ENCODE results near the gene SGPL1.

The SGPL1 gene

DNA sequence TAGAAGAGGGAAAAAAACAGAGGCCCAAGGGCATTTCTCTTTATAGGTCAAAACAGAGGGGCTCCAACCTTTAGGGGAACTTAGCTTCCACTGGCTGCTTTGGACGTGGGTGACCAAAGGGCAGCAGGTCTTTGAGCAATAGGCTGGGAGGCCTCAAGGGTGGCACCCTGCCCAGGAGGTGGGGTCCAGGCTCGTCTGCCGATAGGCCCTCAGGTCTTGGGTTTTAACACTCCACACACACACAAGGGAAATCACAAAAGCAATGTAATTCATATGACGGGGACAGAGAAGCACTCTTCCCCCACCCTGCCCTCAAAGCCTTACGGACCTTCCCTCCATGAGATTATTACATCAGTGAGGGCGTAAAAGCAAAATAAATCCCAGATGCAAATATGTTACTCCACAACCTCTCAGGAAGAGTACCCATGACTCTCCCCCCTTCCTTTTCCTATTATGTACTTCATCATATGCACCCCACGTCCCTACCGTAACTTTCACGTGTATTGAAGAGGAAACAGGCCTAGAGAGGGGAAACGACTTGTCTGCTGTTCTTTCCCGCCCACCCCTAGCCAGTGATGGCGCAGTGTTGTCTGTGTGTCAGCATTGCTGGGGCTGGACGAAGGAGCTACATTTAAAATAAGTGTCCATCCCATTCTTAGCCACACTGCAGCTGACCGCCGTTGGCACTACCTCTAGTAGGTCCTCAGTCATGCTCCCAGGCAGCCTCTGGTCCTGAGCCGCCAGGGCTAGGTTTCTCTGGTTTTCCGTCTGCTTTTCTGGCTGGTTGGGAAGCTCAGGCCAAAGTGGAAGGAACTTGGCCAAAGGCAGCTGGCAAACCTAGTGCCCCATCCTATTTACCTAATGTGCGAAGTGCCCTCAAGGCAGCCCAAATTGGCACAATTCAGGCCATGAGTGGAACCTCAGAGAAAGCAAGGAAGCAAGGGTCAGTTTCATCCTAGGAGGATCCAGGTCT, 70.5 kb downstream of the SGPL1 start:
- no peak for DNase-seq (ENCODE audit: low read depth)

DNA sequence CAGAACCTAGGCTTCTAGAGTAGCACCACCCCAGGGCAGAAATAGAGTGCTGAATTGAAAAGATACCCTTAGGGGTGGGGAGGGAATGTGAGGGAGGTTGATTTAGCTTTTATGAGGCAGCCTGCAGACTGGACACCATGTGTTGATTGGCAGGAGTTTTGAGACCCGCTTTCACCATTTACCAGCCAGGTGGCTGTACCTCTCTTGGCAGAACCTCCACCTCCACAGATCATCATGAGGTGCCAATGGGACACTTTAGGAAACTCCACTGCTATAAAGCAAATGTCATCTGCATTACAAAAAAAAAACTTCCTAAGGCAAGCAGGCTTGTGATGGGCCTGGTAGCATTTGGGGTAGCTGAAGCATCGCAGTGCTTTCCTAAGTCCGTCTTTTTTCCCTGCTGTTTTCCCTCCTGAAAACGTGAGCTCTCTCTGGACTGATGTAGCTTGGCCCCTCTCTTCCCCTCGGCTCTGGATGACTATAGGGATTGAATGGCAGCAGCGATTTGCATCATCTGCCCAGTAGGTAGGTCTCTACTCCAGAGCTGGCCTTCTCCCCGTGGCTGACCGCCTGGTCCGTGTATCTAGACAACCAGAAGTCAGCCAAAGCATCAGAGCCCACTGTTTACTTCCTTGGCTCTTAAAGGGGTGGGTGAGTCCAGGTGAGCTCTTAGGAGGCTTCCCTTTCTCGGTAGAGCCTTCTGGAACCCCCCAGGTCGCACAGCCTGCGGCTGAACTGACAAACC, 71.3 kb downstream of the SGPL1 start:
- no peak for DNase-seq (ENCODE audit: low read depth)

GRCh38 chr10:70887804-70888800, 72.4 kb downstream of the SGPL1 start, which contains the start of gene PCBD1:
TSS of gene PCBD1 (minus strand) at chr10:70888565. CDS start at chr10:70888533, 32 bp downstream.
- peak; percentile 56 for DNase-seq (ENCODE audit: low read depth)

GRCh38 chr10:70889291-70889690, 73.5 kb downstream of the SGPL1 start:
- DNase-seq (ENCODE audit: low read depth), result no peak

- DNase-seq (ENCODE audit: low read depth), result no peak
These were observed 75.2 kb downstream of the SGPL1 start for GRCh38 chr10:70890917-70891431.

GRCh38 chr10:70891627-70892026, 75.9 kb downstream of the SGPL1 start:
- DNase-seq (ENCODE audit: low read depth), result no peak

- DNase-seq (ENCODE audit: low read depth), result no peak
These were observed 76.9 kb downstream of the SGPL1 start for GRCh38 chr10:70892631-70893030.

- DNase-seq (ENCODE audit: low read depth), result no peak
These were observed 77.7 kb downstream of the SGPL1 start for GRCh38 chr10:70893227-70894006.

- DNase-seq (ENCODE audit: low read depth), result no peak
These were observed 78.7 kb downstream of the SGPL1 start for GRCh38 chr10:70894416-70894815.

DNA sequence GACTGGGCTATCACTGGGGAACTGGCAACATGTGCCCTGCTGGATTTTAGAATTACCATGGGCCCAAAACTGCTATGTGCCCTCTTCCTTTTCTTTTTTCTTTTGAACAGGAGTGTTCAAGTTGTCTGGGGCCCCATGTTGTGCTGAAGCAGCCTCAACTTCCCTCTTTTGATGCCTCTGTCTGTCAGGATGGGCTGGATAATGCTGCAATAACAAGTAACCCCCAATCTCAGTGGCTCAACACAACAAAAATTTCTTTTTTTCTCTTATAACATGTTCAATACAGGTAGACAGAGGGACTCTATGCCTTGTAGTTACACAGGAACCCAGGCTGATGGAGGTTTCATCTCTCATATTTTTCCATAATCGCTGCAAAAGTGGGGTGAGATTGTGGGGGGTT, 80.8 kb downstream of the SGPL1 start:
- no peak for DNase-seq (ENCODE audit: low read depth)

DNA sequence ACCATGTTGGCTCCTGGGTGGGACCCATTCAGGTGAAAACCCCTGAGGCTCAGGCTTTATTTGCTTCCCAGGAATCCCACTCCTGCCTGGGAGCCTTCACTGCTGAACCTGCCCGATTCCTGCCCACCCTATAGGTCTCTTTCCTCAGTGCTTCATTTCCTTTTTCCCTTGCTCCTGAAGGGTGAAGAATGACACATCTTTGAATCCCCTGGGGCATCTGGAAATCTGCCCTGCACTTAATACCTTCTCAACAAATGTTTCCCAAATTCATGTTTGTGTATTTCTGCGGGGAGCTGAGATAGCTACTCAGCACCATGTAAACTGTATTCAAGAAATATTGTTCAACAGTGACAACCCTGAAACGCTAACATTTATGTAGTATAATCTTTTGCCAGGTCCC, 82.9 kb downstream of the SGPL1 start:
- DNase-seq (ENCODE audit: low read depth), result no peak

- no peak for DNase-seq (ENCODE audit: low read depth)
These were observed 83.3 kb downstream of the SGPL1 start for GRCh38 chr10:70899096-70899495.

GRCh38 chr10:70901276-70901878, 85.6 kb downstream of the SGPL1 start:
- no peak for DNase-seq (ENCODE audit: low read depth)

- DNase-seq (ENCODE audit: low read depth), result no peak
These were observed 87.0 kb downstream of the SGPL1 start for GRCh38 chr10:70902661-70903261.

DNA sequence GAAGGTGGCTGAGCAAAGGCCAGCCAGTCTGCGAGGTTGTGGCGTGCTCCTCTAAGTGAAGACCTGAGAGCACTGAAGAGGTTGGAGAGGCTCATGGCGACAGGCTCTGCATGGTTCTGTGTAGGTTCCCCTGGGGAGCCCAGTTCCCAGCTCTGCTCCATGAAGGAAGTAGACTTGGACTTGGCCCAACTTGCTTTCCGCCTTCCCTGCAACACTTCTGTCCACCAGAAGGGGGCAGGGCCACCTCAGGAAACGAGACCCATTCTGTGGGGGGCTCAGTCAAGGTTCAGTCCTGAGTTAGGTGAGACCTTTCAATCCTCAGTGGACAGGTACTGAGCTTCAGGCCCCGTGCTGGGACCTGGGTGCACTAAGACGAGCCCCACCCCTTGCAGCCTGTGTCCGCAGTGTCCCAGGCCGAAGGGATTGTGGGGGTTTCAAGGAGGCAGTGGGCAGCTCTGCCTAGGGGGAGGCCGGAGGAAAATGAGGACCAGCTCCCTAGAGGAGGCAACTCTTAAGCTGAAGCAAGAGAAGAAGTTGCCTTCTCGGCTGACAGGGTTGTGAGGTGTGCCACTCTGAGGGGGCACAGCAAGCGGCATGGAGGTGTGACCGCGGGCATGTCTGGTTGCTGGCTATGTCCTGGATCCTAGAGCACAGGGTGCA, 87.6 kb downstream of the SGPL1 start:
- no peak for DNase-seq (ENCODE audit: low read depth)

- no peak for DNase-seq (ENCODE audit: low read depth)
These were observed 89.6 kb downstream of the SGPL1 start for GRCh38 chr10:70905071-70906021.

GRCh38 chr10:70906031-70906783, 90.5 kb downstream of the SGPL1 start:
- DNase-seq (ENCODE audit: low read depth), result no peak
